Adrenal gland (tissue), 5 donors: ENCODE measurements around the gene SNED1.

Experiments used
- POLR2A ChIP-seq, 2 donors: fragments of 450-650 bp; IDR thresholded peaks; one replicate each; pipeline ENCODE4 v1.6.1; 2017; ENCODE audit warnings: antibody characterized with exemption in 2 of 2, mild to moderate bottlenecking in 2 of 2, moderate library complexity in 1 of 2
- TF ChIP-seq, protein P1 (sequence below), 6 experiments: fragments of 450-650 bp in 4 of 6; fragments of 200-600 bp in 2 of 6; sonication (generic) in 1 of 6; IDR thresholded peaks; 1 replicate in 5 of 6; 2 replicates in 1 of 6; pipeline versions ENCODE4 v1.5.1 to v1.8.0; 2016 to 2021; ENCODE audit warnings: antibody characterized with exemption in 6 of 6, mild to moderate bottlenecking in 2 of 6, moderate library complexity in 1 of 6
- donor health status: DM: no; HTN: no; CAD: no.

DNA sequence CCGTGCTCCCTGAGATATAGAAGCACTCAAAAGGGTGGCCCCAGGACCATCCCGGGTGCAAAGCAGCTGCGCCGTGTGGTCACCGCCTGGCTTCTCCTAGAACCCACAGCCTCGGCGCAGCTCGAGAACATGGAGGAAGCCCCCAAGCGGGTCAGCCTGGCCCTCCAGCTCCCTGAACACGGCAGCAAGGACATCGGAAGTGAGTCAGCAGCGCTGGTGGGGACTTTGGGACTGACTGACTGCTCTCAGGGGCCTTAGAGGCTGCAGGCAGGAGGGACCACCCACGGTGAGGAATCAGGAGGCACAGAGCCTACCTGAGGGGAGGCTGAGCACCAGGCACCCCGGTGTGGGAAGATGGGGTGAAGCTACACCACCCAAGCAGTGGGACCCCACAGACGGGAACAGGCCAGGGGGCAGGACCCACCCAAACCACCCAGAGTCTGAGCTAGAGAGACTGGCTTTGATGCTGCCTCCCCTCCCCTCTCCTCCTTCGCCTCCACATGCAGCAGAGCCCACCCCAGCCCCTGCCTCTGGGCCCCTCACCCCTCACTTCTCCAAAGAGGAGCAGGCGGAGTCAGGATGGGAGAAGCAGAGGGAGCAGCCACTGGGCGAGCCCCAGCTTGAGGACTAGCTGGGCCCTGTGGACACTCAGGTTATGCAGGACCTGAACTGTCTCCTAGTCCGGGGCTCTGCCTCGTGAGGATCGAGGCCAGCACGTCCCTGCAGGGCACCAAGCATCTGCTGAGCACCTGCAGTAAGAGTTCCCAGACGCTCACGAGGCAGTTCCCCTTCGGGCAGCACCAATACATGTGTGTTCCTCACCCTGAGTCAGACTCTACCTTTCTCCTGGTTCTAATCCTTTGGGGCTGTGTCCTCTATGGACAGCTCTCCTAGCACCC, 75.0 kb downstream of the SNED1 start:
- TF ChIP-seq, protein P1, sequence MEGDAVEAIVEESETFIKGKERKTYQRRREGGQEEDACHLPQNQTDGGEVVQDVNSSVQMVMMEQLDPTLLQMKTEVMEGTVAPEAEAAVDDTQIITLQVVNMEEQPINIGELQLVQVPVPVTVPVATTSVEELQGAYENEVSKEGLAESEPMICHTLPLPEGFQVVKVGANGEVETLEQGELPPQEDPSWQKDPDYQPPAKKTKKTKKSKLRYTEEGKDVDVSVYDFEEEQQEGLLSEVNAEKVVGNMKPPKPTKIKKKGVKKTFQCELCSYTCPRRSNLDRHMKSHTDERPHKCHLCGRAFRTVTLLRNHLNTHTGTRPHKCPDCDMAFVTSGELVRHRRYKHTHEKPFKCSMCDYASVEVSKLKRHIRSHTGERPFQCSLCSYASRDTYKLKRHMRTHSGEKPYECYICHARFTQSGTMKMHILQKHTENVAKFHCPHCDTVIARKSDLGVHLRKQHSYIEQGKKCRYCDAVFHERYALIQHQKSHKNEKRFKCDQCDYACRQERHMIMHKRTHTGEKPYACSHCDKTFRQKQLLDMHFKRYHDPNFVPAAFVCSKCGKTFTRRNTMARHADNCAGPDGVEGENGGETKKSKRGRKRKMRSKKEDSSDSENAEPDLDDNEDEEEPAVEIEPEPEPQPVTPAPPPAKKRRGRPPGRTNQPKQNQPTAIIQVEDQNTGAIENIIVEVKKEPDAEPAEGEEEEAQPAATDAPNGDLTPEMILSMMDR (IDR thresholded peaks at IDR 0.05), result no peak
- no peak for TF ChIP-seq POLR2A (IDR thresholded peaks at IDR 0.05)
